ENCODE results near the gene PITX1.

Gene PITX1

GRCh38 chr5:135040034-135040332 lies 6.0 kb upstream of the PITX1 start:
- TF ChIP-seq CSRNP3 (CRISPR knock-in tag; IDR thresholded peaks at IDR 0.05) (no peak), ZFP3 (CRISPR knock-in tag; IDR thresholded peaks at IDR 0.05) (no peak), CREB5 (CRISPR knock-in tag; IDR thresholded peaks at IDR 0.05; ENCODE audit: low read depth) (no peak), ZNF565 (CRISPR knock-in tag; conservative IDR thresholded peaks at IDR 0.05; ENCODE audit: low read depth) (no peak), TOX (CRISPR knock-in tag; IDR thresholded peaks at IDR 0.05; ENCODE audit: borderline replicate concordance) (no peak), CSDC2 (CRISPR knock-in tag; IDR thresholded peaks at IDR 0.05) (no peak), ZNF70 (CRISPR knock-in tag; IDR thresholded peaks at IDR 0.05) (no peak)
- ATAC-seq = no peak

- ATAC-seq = peak; percentile 23; the same call in 2 of the 3 replicates
- TF ChIP-seq PATZ1 (CRISPR knock-in tag; IDR thresholded peaks at IDR 0.05; ENCODE audit: borderline replicate concordance) = no peak
- no peak for TF ChIP-seq ZNF8 (CRISPR knock-in tag; IDR thresholded peaks at IDR 0.05)
- TF ChIP-seq GLIS3 (CRISPR knock-in tag; IDR thresholded peaks at IDR 0.05) = no peak
- no peak for TF ChIP-seq ZC3H10 (CRISPR knock-in tag; IDR thresholded peaks at IDR 0.05)
- TF ChIP-seq CSRNP3 (CRISPR knock-in tag; IDR thresholded peaks at IDR 0.05) = no peak
- no peak for TF ChIP-seq BACH2 (CRISPR knock-in tag; IDR thresholded peaks at IDR 0.05; ENCODE audit: borderline replicate concordance)
- TF ChIP-seq TSHZ2 (CRISPR knock-in tag; IDR thresholded peaks at IDR 0.05) = no peak
- no peak for TF ChIP-seq ZFP3 (CRISPR knock-in tag; IDR thresholded peaks at IDR 0.05)
- no peak for TF ChIP-seq CREB5 (CRISPR knock-in tag; IDR thresholded peaks at IDR 0.05; ENCODE audit: low read depth)
- no peak for TF ChIP-seq PPARA (CRISPR knock-in tag; IDR thresholded peaks at IDR 0.05; ENCODE audit: borderline replicate concordance)
- no peak for TF ChIP-seq TCF4 (CRISPR knock-in tag; IDR thresholded peaks at IDR 0.05; ENCODE audit: borderline replicate concordance)
- TF ChIP-seq OSR1 (CRISPR knock-in tag; IDR thresholded peaks at IDR 0.05) = no peak
- TF ChIP-seq ZNF70 (CRISPR knock-in tag; IDR thresholded peaks at IDR 0.05) = no peak
- TF ChIP-seq POU6F1 (CRISPR knock-in tag; IDR thresholded peaks at IDR 0.05; ENCODE audit: borderline replicate concordance, low read depth) = no peak
- no peak for TF ChIP-seq SNAI2 (CRISPR knock-in tag; IDR thresholded peaks at IDR 0.05)
- no peak for TF ChIP-seq ARNTL (CRISPR knock-in tag; IDR thresholded peaks at IDR 0.05; ENCODE audit: borderline replicate concordance, low read depth)
- TF ChIP-seq CSDC2 (CRISPR knock-in tag; IDR thresholded peaks at IDR 0.05) = no peak
- TF ChIP-seq ESRRG (CRISPR knock-in tag; IDR thresholded peaks at IDR 0.05) = no peak
- no peak for TF ChIP-seq TOX (CRISPR knock-in tag; IDR thresholded peaks at IDR 0.05; ENCODE audit: borderline replicate concordance)
Measured at GRCh38 chr5:135039271-135040033, 5.4 kb upstream of the PITX1 start.
